Activated B cell treated with CpG ODN at 0.5 μM for 24 hours (primary cell): ENCODE data around the gene RBM15B. TPM values are rescaled to one million over a fixed set of nuclear protein-coding genes. Genes with fewer than 3 reads are reported as not detected.

Experiments used
- ATAC-seq: fragments of 200-7000 bp; cut with Tn5 transposase; one replicate; pipeline ENCODE4 v1.10.0; 2021; ENCODE audit warnings: low read depth, mild to moderate bottlenecking, moderate library complexity
- CTCF ChIA-PET: fragments of 350-600 bp; sonication (Branson Sonifier 250); formaldehyde crosslinking; loops from one replicate; lab custom pipeline; 2021; ENCODE audit warnings: antibody characterized with exemption; lab: Charles Lee
- POLR2A ChIA-PET: fragments of 350-600 bp; sonication (Branson Sonifier 250); formaldehyde crosslinking; loops from one replicate; lab custom pipeline; 2021; ENCODE audit warnings: antibody characterized with exemption; lab: Charles Lee
- DNase-seq: peaks from one replicate; pipeline ENCODE4 v3.0.0; 2022
- H3K27ac Mint-ChIP-seq: one replicate; pipeline ENCODE4 v1.8.0; 2020; ENCODE audit warnings: mixed read lengths
- H3K27me3 Mint-ChIP-seq: one replicate; pipeline ENCODE4 v1.8.0; 2021; ENCODE audit warnings: mixed read lengths
- H3K36me3 Mint-ChIP-seq: one replicate; pipeline ENCODE4 v1.8.0; 2021; ENCODE audit warnings: low read depth, mixed read lengths
- H3K4me1 Mint-ChIP-seq: one replicate; pipeline ENCODE4 v1.8.0; 2021; ENCODE audit warnings: mixed read lengths
- H3K4me3 Mint-ChIP-seq: one replicate; pipeline ENCODE4 v1.8.0; 2020; ENCODE audit warnings: mild to moderate bottlenecking, mixed read lengths
- H3K9me3 Mint-ChIP-seq: one replicate; pipeline ENCODE4 v1.8.0; 2020; ENCODE audit warnings: mixed read lengths
- intact Hi-C: fragments of 100-400 bp; cut with micrococcal nuclease; formaldehyde crosslinking; loops from one replicate; pipeline ENCODE4 v1.15.1; 2024
- total RNA-seq: library from RNA; stranded (reverse); gene quantifications from 2 replicates; pipeline ENCODE4 v1.2.3, GENCODE V29; 2022
- TF ChIP-seq, protein P1 (sequence below): fragments of 200-600 bp; IDR thresholded peaks from one replicate; pipeline ENCODE4 v1.8.0; 2022; ENCODE audit warnings: antibody characterized with exemption, mild to moderate bottlenecking

RBM15B gene
- total RNA-seq, 1 donor from 2014 or later = 28.9 TPM

DNA sequence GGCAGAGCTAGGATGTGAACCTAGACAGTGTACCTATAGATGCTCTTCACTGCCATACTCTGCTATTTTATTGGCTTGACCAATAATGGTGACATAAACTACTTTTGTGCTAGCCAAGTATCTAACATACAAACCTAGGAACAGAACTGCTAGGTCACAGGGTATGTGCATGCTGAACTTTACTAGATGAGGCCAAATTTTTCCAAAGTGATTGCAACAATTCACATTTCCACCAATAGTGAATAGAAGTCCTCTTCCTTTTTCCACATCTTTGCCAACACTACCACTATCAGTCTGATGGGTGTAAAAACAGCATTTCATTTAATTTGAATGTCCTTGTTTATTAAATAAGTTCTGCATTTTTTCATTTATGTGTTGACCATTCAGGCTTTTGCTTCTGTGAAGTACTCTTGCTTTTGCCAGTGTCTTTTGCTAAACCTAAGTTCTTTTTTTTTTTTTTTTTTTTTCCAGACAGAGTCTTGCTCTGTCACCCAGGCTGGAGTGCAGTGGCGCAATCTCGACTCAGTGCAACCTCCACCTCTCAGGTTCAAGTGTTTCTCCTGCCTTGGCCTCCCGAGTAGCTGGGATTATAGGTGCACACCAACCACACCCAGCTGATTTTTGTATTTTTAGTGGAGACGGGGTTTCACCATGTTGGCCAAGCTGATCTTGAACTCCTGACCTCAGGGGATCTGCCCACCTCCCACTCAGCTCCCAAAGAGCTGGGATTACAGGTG is 54.6 kb downstream of the RBM15B start:
- no peak overlapping the region for H3K27ac Mint-ChIP-seq
- POLR2A ChIA-PET = no interaction called here
- no peaks in the 10 kb centered on the region for H3K9me3 Mint-ChIP-seq
- peaks cover 7% of the 10 kb centered on the region for H3K4me1 Mint-ChIP-seq
- no peaks in the 10 kb centered on the region for H3K27me3 Mint-ChIP-seq
- peaks cover 50% of the 10 kb centered on the region for H3K36me3 Mint-ChIP-seq
- TF ChIP-seq, protein P1, sequence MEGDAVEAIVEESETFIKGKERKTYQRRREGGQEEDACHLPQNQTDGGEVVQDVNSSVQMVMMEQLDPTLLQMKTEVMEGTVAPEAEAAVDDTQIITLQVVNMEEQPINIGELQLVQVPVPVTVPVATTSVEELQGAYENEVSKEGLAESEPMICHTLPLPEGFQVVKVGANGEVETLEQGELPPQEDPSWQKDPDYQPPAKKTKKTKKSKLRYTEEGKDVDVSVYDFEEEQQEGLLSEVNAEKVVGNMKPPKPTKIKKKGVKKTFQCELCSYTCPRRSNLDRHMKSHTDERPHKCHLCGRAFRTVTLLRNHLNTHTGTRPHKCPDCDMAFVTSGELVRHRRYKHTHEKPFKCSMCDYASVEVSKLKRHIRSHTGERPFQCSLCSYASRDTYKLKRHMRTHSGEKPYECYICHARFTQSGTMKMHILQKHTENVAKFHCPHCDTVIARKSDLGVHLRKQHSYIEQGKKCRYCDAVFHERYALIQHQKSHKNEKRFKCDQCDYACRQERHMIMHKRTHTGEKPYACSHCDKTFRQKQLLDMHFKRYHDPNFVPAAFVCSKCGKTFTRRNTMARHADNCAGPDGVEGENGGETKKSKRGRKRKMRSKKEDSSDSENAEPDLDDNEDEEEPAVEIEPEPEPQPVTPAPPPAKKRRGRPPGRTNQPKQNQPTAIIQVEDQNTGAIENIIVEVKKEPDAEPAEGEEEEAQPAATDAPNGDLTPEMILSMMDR = no peak
- ATAC-seq (no peak), DNase-seq (no peak)
- H3K4me3 Mint-ChIP-seq = no peak overlapping the region
- CTCF ChIA-PET = interaction anchor here (1.5 kb wide), 1 partner anchor 11 kb away, joined by 5 read pairs; no protein-coding TSS in a partner anchor
- intact Hi-C loops = no loop called here

Other genes with a start within 250 kb of the RBM15B start
- 64.2 and 66.1 TPM in 2 replicates for gene MANF, start 6.0 kb upstream of the RBM15B start, total RNA-seq
- gene DCAF1, start 108.7 kb downstream of the RBM15B start, total RNA-seq = 33.1 and 37.4 TPM in 2 replicates
- gene RAD54L2, start 147.4 kb downstream of the RBM15B start, total RNA-seq = 34.3 and 39.3 TPM in 2 replicates